A549 (cell line): ENCODE results near the gene ATG4D.

Experiments used
- POLR2A ChIP-seq: IDR thresholded peaks from 2 replicates; pipeline ENCODE4 v1.6.1; 2012; ENCODE audit warnings: mild to moderate bottlenecking, low read length
- TF ChIP-seq, protein P1 (sequence below): fragments of >200 bp; sonication (Bioruptor Twin); formaldehyde crosslinking; IDR thresholded peaks from 3 replicates; pipeline ENCODE4 v1.5.1; 2016

DNA sequence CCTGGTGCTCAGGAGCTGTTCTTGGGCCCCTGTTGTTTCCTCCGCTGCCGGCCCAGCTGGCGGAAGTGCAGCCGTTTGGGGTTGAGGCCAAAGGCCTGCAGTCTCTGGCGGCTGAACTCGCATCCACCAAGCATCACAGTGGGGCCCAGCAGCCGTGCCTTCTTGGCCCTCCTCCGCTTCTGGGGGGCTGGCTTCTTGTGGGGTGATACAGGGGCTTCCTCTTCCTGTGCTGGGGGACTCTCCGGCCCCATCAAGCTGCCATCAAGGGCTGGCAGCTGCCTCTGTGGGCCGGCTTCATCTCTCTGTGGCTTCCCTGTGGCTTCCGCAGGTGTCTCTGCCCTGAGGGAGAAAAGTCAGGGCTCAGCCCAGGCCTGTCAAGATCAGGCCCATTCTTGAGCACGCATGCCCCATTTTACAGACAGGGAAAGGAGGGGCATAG lies 10.3 kb downstream of the ATG4D start:
- TF ChIP-seq, protein P1, sequence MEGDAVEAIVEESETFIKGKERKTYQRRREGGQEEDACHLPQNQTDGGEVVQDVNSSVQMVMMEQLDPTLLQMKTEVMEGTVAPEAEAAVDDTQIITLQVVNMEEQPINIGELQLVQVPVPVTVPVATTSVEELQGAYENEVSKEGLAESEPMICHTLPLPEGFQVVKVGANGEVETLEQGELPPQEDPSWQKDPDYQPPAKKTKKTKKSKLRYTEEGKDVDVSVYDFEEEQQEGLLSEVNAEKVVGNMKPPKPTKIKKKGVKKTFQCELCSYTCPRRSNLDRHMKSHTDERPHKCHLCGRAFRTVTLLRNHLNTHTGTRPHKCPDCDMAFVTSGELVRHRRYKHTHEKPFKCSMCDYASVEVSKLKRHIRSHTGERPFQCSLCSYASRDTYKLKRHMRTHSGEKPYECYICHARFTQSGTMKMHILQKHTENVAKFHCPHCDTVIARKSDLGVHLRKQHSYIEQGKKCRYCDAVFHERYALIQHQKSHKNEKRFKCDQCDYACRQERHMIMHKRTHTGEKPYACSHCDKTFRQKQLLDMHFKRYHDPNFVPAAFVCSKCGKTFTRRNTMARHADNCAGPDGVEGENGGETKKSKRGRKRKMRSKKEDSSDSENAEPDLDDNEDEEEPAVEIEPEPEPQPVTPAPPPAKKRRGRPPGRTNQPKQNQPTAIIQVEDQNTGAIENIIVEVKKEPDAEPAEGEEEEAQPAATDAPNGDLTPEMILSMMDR = no peak
- TF ChIP-seq POLR2A = no peak
